WTC11 (cell line): ENCODE measurements around the gene SH3GL1. TPM values are rescaled to one million over a fixed set of nuclear protein-coding genes. Genes with fewer than 3 reads are reported as not detected.

Experiments
- ATAC-seq: fragments of 200-7000 bp; cut with Tn5 transposase; 2 replicates; pipeline ENCODE4 v1.10.0; 2021; ENCODE audit warnings: mild to moderate bottlenecking, moderate library complexity
- CTCF ChIA-PET: fragments of 300-600 bp; sonication (Branson Sonifier 250); formaldehyde crosslinking; loops from one replicate; lab custom pipeline; 2021; ENCODE audit warnings: antibody characterized with exemption; lab: Charles Lee
- POLR2A ChIA-PET: fragments of 350-600 bp; sonication (Branson Sonifier 250); formaldehyde crosslinking; loops from one replicate; lab custom pipeline; 2021; ENCODE audit warnings: antibody characterized with exemption; lab: Charles Lee
- DNase-seq: peaks from one replicate; pipeline ENCODE4 v3.0.0; 2021; ENCODE audit warnings: low spot score
- H3K27ac Mint-ChIP-seq: 2 replicates; pipeline ENCODE4 v1.8.0; 2021; ENCODE audit warnings: mixed read lengths
- H3K27me3 Mint-ChIP-seq: 2 replicates; pipeline ENCODE4 v1.8.0; 2021; ENCODE audit warnings: low read depth, mild to moderate bottlenecking, moderate library complexity, mixed read lengths
- H3K36me3 Mint-ChIP-seq: 2 replicates; pipeline ENCODE4 v1.8.0; 2021; ENCODE audit warnings: mixed read lengths
- H3K4me1 Mint-ChIP-seq: 2 replicates; pipeline ENCODE4 v1.8.0; 2022; ENCODE audit warnings: mixed read lengths
- H3K4me3 Mint-ChIP-seq: 2 replicates; pipeline ENCODE4 v1.8.0; 2021; ENCODE audit warnings: mild to moderate bottlenecking, moderate library complexity, mixed read lengths
- H3K9me3 Mint-ChIP-seq: 2 replicates; pipeline ENCODE4 v1.8.0; 2021; ENCODE audit warnings: mixed read lengths
- ATF1 ChIP-seq: sonication (generic); formaldehyde crosslinking; IDR thresholded peaks from 2 replicates; pipeline ENCODE4 v1.8.1; 2023; ENCODE audit warnings: mild to moderate bottlenecking, moderate library complexity, missing genetic modification reagents
- CDX4 ChIP-seq: fragments of 250-450 bp; sonication (Bioruptor Pico); IDR thresholded peaks from 2 replicates; pipeline ENCODE4 v1.9.0; 2021; ENCODE audit warnings: moderate library complexity, mild to moderate bottlenecking, inconsistent platforms, borderline replicate concordance
- GABPB1 ChIP-seq: sonication (generic); formaldehyde crosslinking; IDR thresholded peaks from 2 replicates; pipeline ENCODE4 v1.8.1; 2023; ENCODE audit warnings: mild to moderate bottlenecking, missing genetic modification reagents
- HMGA2 ChIP-seq: fragments of 250-450 bp; sonication (Bioruptor Pico); IDR thresholded peaks from 2 replicates; pipeline ENCODE4 v1.4.0; 2021; ENCODE audit warnings: mild to moderate bottlenecking, moderate library complexity
- KAT7 ChIP-seq: sonication (generic); formaldehyde crosslinking; IDR thresholded peaks from 2 replicates; pipeline ENCODE4 v1.8.1; 2023; ENCODE audit warnings: missing genetic modification reagents, mild to moderate bottlenecking, borderline replicate concordance
- MXD4 ChIP-seq: fragments of 250-450 bp; sonication (Bioruptor Pico); IDR thresholded peaks from 2 replicates; pipeline ENCODE4 v1.8.0; 2021; ENCODE audit warnings: mild to moderate bottlenecking, moderate library complexity, borderline replicate concordance
- NR1H2 ChIP-seq: sonication (generic); formaldehyde crosslinking; IDR thresholded peaks from 2 replicates; pipeline ENCODE4 v1.9.0; 2021; ENCODE audit warnings: mild to moderate bottlenecking, moderate library complexity, missing genetic modification reagents
- OVOL2 ChIP-seq: fragments of 250-450 bp; sonication (Bioruptor Pico); IDR thresholded peaks from 2 replicates; pipeline ENCODE4 v1.9.0; 2021; ENCODE audit warnings: mild to moderate bottlenecking, borderline replicate concordance
- PRRX2 ChIP-seq: fragments of 250-450 bp; sonication (Bioruptor Pico); IDR thresholded peaks from 2 replicates; pipeline ENCODE4 v1.8.0; 2021; ENCODE audit warnings: mild to moderate bottlenecking
- RELA ChIP-seq: sonication (generic); formaldehyde crosslinking; IDR thresholded peaks from 2 replicates; pipeline ENCODE4 v1.8.1; 2022; ENCODE audit warnings: missing genetic modification reagents, mild to moderate bottlenecking, borderline replicate concordance
- RORB ChIP-seq: fragments of 250-450 bp; sonication (Bioruptor Pico); IDR thresholded peaks from 2 replicates; pipeline ENCODE4 v1.9.0; 2021; ENCODE audit warnings: mild to moderate bottlenecking
- SOX15 ChIP-seq: fragments of 250-450 bp; sonication (Bioruptor Pico); IDR thresholded peaks from 2 replicates; pipeline ENCODE4 v1.9.0; 2021; ENCODE audit warnings: mild to moderate bottlenecking
- ZNF532 ChIP-seq: fragments of 250-450 bp; sonication (Bioruptor Pico); IDR thresholded peaks from 2 replicates; pipeline ENCODE4 v1.9.0; 2021; ENCODE audit warnings: mild to moderate bottlenecking, borderline replicate concordance
- ZSCAN18 ChIP-seq: fragments of 250-450 bp; sonication (Bioruptor Pico); IDR thresholded peaks from 2 replicates; pipeline ENCODE4 v2.1.2; 2022; ENCODE audit warnings: mild to moderate bottlenecking, moderate library complexity
- total RNA-seq: library from RNA; stranded (reverse); gene quantifications from 3 replicates; pipeline ENCODE4 v1.2.3, GENCODE V29; 2021
- TF ChIP-seq, protein P1 (sequence below): sonication (generic); formaldehyde crosslinking; IDR thresholded peaks from 2 replicates; pipeline ENCODE4 v1.8.1; 2023; ENCODE audit warnings: mild to moderate bottlenecking, missing genetic modification reagents
- TF ChIP-seq, protein P2 (sequence below): sonication (generic); formaldehyde crosslinking; IDR thresholded peaks from 2 replicates; pipeline ENCODE4 v1.8.0; 2023; ENCODE audit warnings: missing genetic modification reagents, mild to moderate bottlenecking, borderline replicate concordance
- TF ChIP-seq, protein P3 (sequence below): sonication (generic); formaldehyde crosslinking; IDR thresholded peaks from 2 replicates; pipeline ENCODE4 v1.8.0; 2023; ENCODE audit warnings: mild to moderate bottlenecking, missing genetic modification reagents

The SH3GL1 gene
- total RNA-seq, 1 experiment from 2014 or later, result 109 TPM

DNA sequence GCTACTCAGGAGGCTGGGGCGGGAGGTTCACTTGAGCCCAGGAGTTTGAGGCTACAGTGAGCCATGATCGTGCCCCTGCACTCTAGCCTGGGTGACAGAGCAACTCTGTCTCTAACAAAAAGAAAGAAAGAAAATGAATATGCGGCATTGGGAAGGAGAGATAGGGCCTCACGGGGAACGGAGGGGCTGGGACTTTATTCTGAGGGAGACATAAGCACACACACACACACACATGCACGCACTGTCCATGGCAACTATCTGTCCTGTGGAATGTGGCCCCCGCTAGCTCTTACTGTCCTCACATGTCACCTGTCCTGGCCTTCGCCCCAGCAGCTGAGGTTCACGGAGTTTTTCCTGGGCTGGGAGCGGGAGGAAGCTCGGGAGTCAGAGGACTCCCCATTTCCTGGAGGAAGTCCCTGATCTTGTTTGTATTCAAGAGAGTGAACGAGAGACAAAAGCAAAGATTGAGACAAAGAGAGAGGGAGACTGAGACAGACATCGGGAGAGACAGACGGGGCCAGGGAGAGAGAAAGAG, 62.4 kb downstream of the SH3GL1 start (continued):
- TF ChIP-seq, protein P1, sequence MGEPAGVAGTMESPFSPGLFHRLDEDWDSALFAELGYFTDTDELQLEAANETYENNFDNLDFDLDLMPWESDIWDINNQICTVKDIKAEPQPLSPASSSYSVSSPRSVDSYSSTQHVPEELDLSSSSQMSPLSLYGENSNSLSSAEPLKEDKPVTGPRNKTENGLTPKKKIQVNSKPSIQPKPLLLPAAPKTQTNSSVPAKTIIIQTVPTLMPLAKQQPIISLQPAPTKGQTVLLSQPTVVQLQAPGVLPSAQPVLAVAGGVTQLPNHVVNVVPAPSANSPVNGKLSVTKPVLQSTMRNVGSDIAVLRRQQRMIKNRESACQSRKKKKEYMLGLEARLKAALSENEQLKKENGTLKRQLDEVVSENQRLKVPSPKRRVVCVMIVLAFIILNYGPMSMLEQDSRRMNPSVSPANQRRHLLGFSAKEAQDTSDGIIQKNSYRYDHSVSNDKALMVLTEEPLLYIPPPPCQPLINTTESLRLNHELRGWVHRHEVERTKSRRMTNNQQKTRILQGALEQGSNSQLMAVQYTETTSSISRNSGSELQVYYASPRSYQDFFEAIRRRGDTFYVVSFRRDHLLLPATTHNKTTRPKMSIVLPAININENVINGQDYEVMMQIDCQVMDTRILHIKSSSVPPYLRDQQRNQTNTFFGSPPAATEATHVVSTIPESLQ (CRISPR knock-in tag), result no peak
- TF ChIP-seq MXD4 (CRISPR knock-in tag), result no peak
- TF ChIP-seq, protein P2, sequence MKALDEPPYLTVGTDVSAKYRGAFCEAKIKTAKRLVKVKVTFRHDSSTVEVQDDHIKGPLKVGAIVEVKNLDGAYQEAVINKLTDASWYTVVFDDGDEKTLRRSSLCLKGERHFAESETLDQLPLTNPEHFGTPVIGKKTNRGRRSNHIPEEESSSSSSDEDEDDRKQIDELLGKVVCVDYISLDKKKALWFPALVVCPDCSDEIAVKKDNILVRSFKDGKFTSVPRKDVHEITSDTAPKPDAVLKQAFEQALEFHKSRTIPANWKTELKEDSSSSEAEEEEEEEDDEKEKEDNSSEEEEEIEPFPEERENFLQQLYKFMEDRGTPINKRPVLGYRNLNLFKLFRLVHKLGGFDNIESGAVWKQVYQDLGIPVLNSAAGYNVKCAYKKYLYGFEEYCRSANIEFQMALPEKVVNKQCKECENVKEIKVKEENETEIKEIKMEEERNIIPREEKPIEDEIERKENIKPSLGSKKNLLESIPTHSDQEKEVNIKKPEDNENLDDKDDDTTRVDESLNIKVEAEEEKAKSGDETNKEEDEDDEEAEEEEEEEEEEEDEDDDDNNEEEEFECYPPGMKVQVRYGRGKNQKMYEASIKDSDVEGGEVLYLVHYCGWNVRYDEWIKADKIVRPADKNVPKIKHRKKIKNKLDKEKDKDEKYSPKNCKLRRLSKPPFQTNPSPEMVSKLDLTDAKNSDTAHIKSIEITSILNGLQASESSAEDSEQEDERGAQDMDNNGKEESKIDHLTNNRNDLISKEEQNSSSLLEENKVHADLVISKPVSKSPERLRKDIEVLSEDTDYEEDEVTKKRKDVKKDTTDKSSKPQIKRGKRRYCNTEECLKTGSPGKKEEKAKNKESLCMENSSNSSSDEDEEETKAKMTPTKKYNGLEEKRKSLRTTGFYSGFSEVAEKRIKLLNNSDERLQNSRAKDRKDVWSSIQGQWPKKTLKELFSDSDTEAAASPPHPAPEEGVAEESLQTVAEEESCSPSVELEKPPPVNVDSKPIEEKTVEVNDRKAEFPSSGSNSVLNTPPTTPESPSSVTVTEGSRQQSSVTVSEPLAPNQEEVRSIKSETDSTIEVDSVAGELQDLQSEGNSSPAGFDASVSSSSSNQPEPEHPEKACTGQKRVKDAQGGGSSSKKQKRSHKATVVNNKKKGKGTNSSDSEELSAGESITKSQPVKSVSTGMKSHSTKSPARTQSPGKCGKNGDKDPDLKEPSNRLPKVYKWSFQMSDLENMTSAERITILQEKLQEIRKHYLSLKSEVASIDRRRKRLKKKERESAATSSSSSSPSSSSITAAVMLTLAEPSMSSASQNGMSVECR (CRISPR knock-in tag), result no peak

DNA sequence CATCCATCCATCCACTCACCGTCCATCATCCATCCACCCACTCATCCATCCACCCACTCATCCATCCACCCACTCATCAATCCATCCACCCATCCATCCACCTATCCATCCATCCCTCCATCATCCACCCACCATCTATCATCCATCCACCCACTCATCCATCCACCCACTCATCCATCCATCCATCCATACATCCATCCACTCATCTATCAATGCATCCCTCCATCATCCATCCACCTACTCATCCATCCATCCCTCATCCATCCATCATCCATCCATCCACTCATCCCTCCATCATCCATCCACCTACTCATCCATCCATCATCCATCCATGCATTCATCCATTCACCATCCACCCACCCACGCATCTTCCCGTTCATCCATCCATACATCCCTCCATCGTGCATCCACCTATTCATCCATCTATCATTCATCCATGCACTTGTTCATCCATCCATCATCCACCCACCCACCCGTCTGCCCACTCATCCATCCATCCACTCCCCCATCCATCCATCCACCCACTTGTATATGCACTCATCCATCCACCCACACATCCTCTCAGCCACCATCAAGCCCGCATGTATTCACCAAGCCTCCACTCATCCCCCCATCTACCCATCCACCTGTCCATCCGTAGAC, 65.3 kb downstream of the SH3GL1 start:
- no peak for DNase-seq
- TF ChIP-seq ZSCAN18 (CRISPR knock-in tag) (no peak), HMGA2 (CRISPR knock-in tag) (no peak), KAT7 (CRISPR knock-in tag) (no peak), SOX15 (no peak), RORB (no peak), ATF1 (CRISPR knock-in tag) (no peak), GABPB1 (CRISPR knock-in tag) (no peak), RELA (CRISPR knock-in tag) (no peak), CDX4 (no peak), PRRX2 (CRISPR knock-in tag) (no peak), NR1H2 (CRISPR knock-in tag) (no peak), ZNF532 (CRISPR knock-in tag) (no peak), OVOL2 (CRISPR knock-in tag) (no peak)
- TF ChIP-seq, protein P3, sequence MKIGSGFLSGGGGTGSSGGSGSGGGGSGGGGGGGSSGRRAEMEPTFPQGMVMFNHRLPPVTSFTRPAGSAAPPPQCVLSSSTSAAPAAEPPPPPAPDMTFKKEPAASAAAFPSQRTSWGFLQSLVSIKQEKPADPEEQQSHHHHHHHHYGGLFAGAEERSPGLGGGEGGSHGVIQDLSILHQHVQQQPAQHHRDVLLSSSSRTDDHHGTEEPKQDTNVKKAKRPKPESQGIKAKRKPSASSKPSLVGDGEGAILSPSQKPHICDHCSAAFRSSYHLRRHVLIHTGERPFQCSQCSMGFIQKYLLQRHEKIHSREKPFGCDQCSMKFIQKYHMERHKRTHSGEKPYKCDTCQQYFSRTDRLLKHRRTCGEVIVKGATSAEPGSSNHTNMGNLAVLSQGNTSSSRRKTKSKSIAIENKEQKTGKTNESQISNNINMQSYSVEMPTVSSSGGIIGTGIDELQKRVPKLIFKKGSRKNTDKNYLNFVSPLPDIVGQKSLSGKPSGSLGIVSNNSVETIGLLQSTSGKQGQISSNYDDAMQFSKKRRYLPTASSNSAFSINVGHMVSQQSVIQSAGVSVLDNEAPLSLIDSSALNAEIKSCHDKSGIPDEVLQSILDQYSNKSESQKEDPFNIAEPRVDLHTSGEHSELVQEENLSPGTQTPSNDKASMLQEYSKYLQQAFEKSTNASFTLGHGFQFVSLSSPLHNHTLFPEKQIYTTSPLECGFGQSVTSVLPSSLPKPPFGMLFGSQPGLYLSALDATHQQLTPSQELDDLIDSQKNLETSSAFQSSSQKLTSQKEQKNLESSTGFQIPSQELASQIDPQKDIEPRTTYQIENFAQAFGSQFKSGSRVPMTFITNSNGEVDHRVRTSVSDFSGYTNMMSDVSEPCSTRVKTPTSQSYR (CRISPR knock-in tag), result no peak
- peaks cover 12% of the 10 kb centered on the region for H3K27me3 Mint-ChIP-seq
- H3K36me3 Mint-ChIP-seq, result peaks cover 18% of the 10 kb centered on the region
- POLR2A ChIA-PET, result no interaction called here
- CTCF ChIA-PET, result no interaction called here
- peaks cover 12% of the 10 kb centered on the region for H3K4me1 Mint-ChIP-seq
- ATAC-seq, result no peak
- H3K27ac Mint-ChIP-seq, result no peak overlapping the region
- peaks cover 16% of the 10 kb centered on the region for H3K9me3 Mint-ChIP-seq
- H3K4me3 Mint-ChIP-seq, result no peak overlapping the region
